SH-SY5Y (cell line): ENCODE results near the gene NDUFB6.

ENCODE experiments used
- GATA2 ChIP-seq: IDR thresholded peaks from 2 replicates; pipeline ENCODE4 v1.6.1; 2011; ENCODE audit warnings: mild to moderate bottlenecking, low read depth, low read length
- GATA3 ChIP-seq: IDR thresholded peaks from 2 replicates; pipeline ENCODE4 v1.6.1; 2011; ENCODE audit warnings: low read depth, mild to moderate bottlenecking, low read length, moderate library complexity

DNA sequence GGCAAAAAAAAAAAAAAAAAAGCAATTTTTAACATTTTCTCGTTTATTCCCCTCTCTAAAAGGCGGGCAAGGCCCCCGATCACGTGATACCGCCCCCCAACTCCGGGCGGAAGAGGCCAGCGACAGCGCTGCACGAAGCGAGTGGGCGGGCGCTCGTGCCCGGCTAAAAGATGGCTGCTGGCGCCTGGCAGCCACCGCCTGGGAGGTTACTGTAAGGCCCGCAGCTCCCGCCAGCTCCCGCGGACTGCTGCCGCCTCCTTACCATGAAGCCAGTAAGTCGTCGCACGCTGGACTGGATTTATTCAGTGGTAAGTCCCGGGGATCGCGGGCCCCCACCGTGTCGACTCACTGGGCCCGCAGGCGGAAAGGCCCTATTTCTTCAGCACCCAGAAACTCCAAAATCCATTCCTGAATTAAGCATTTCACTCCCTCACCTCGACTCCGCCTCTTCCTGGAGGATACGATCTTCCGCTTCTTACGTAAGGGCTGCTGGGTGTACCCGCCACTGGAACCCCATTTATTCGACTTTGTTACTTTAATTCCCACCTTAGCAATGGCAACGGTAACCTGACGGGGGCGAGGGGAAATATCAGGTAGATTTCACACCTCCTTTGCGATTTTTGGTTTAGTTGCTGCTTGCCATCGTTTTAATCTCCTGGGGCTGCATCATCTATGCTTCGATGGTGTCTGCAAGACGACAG lies 20.6 kb downstream of the NDUFB6 start, which contains the start of the genes SMIM27 and TOPORS:
- TF ChIP-seq GATA2 (peak; percentile 24), GATA3 (no peak)
